Measurements from ENCODE around the gene INHA. TPM values are rescaled to one million over a fixed set of nuclear protein-coding genes. Genes with fewer than 3 reads are reported as not detected.
A peak's percentile ranks its signal among the peaks of the same experiment; 100 is the strongest.

INHA gene
- total RNA-seq, 1 donor from 2014 or later = 2.4 TPM

DNA sequence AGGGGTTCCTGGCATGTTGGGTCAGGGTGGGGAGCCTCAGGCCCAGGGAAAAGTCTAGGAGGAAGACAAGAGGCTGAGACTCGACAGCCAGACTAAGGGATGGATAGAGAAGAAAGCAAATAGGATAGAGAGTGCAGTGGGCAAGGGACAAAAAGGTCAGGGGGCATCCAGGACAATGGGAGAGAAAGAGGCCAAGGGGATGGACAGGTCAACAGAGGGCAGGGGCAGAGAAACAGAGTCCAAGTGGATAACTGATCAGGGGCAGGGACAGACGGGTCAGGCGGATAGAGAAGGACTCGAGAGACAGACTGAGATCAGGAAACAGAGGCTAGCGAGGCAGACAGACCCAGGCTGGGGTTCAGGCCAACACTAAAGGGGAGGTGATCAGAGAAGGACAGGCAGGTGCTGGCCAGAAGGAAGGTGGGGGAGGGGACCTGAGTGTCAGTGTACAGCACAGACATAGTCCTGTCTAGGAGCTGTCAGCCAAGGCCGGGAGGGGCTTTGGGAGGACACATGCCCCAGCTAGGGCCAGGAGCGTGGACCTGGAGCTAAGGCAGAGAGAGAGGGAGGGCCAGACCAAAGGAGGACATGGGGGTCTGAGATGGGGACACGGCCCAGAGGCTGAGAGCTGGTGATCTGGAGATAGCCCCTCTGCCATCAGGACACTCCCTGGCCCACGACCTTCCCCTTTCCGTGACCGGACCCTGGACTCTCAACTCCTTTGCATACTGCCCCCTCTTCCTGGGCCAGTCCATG lies 45.6 kb upstream of the INHA start:
- Histone ChIP-seq H3K9me3 (replicated peaks) (no peaks in the 10 kb centered on the region), H3K27me3 (ENCODE audit: low read depth) (peaks cover 98% of the 10 kb centered on the region), H3K4me1 (peaks cover 45% of the 10 kb centered on the region), H3K4me3 (no peak overlapping the region), H3K36me3 (no peaks in the 10 kb centered on the region), H3K27ac (replicated peaks) (no peak overlapping the region)
- no peak for DNase-seq
- intact Hi-C loops (cut with micrococcal nuclease) = loop anchor here (10.0 kb wide), 1 partner anchor 72 kb away; no protein-coding TSS in a partner anchor
- TF ChIP-seq, protein P1, sequence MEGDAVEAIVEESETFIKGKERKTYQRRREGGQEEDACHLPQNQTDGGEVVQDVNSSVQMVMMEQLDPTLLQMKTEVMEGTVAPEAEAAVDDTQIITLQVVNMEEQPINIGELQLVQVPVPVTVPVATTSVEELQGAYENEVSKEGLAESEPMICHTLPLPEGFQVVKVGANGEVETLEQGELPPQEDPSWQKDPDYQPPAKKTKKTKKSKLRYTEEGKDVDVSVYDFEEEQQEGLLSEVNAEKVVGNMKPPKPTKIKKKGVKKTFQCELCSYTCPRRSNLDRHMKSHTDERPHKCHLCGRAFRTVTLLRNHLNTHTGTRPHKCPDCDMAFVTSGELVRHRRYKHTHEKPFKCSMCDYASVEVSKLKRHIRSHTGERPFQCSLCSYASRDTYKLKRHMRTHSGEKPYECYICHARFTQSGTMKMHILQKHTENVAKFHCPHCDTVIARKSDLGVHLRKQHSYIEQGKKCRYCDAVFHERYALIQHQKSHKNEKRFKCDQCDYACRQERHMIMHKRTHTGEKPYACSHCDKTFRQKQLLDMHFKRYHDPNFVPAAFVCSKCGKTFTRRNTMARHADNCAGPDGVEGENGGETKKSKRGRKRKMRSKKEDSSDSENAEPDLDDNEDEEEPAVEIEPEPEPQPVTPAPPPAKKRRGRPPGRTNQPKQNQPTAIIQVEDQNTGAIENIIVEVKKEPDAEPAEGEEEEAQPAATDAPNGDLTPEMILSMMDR (IDR thresholded peaks at IDR 0.05; ENCODE audit: borderline replicate concordance) = no peak

- Histone ChIP-seq H3K4me3 (no peak overlapping the region), H3K9me3 (replicated peaks) (no peaks in the 10 kb centered on the region), H3K27me3 (ENCODE audit: low read depth) (peaks cover 98% of the 10 kb centered on the region), H3K27ac (replicated peaks) (no peak overlapping the region), H3K36me3 (no peaks in the 10 kb centered on the region), H3K4me1 (peaks cover 41% of the 10 kb centered on the region)
- no peak for DNase-seq
- intact Hi-C loops (cut with micrococcal nuclease) = loop anchor here (10.0 kb wide), 1 partner anchor 72 kb away; no protein-coding TSS in a partner anchor
- TF ChIP-seq, protein P1 (IDR thresholded peaks at IDR 0.05; ENCODE audit: borderline replicate concordance) = no peak
Measured at GRCh38 chr2:219527076-219527394, 45.1 kb upstream of the INHA start.

DNA sequence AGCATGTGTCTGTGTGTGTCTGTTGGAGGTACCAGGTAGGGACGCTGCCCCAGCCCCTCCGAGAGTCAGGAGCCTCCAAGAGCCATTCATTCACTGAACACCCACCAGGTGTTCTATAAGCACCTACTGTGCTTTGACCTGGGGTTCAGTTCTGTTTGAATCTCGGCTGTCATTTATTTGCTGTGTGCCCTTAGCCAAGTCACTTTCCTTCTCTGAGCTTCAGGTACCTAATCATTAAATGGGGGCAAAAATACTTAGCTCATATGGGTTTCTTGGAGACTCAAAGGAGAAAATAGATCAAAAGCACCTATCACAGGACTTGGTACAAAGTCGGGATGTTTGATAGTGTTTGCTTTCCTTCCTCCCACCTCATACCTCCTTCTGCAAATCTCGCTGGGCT lies 44.6 kb upstream of the INHA start:
- DNase-seq = no peak
- Histone ChIP-seq H3K27ac (replicated peaks) (no peak overlapping the region), H3K36me3 (no peaks in the 10 kb centered on the region), H3K4me1 (peaks cover 36% of the 10 kb centered on the region), H3K9me3 (replicated peaks) (no peaks in the 10 kb centered on the region), H3K4me3 (no peak overlapping the region), H3K27me3 (ENCODE audit: low read depth) (peaks cover 98% of the 10 kb centered on the region)
- TF ChIP-seq, protein P1 (IDR thresholded peaks at IDR 0.05; ENCODE audit: borderline replicate concordance) = no peak
- intact Hi-C loops (cut with micrococcal nuclease) = loop anchor here (10.0 kb wide), 1 partner anchor 73 kb away; no protein-coding TSS in a partner anchor

DNA sequence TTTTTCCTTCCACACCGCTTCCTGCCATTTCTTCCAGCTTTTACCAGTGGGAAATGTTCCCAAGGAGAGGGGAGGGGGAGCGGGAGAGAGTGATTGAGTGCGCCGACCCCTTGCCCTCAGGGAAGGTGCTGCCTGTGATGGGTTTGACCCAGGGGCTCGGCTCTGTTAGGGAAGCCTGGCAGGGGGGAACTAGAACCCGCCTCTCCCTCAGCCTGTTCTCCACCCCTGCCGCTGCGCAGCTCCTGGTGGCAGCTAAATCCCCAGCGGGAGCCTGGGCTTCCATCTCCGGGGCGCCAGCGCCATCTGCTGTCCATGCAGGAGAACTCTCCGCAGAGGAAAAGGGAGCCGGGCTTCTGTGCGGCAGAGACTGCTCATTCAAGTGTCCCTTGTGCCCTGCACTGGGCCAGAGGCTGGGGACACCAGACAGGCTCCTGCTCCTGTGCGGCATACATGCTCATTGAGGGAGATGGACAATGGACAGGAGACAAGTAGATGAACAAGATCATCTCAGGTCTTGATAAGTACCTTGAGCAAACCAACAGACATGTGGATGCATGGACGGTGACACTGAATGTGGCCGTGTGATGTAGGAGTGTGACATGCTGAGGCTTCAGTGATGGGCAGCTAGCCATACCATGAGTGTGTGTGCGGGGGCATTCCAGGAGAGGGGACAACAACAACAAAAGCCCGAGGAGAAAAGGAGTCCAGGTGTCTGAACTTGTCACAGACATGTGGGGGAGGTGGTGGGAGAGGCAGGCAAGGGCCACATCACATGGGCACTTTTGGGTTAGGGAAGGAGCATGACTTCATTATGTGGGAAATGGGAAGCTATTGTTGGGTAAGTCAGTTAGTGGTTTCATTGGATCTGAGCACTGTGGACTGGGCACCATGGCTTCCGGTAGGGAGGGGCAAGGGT lies 41.8 kb upstream of the INHA start:
- intact Hi-C loops (cut with micrococcal nuclease) = loop anchor here (5.0 kb wide), 1 partner anchor 128 kb away; no protein-coding TSS in a partner anchor
- peak overlapping the region; percentile 40 for H3K4me3 ChIP-seq

More for the DNA sequence above, 41.8 kb upstream of the INHA start:
- no peaks in the 10 kb centered on the region for H3K9me3 ChIP-seq (replicated peaks)
- H3K4me1 ChIP-seq = peaks cover 26% of the 10 kb centered on the region
- TF ChIP-seq, protein P1 (IDR thresholded peaks at IDR 0.05; ENCODE audit: borderline replicate concordance) = peak; percentile 97
- no peak overlapping the region for H3K27ac ChIP-seq (replicated peaks)
- H3K36me3 ChIP-seq = no peaks in the 10 kb centered on the region
- peaks cover 72% of the 10 kb centered on the region for H3K27me3 ChIP-seq (ENCODE audit: low read depth)
- DNase-seq = peak; percentile 79
